Lung (tissue), 12 donors: ENCODE measurements around the gene TICRR. TPM values are rescaled to one million over a fixed set of nuclear protein-coding genes. Genes with fewer than 3 reads are reported as not detected.

Experiments
- ATAC-seq: fragments of 200-7000 bp; cut with Tn5 transposase; one replicate; pipeline ENCODE4 v1.9.1; 2020; ENCODE audit warnings: moderate number of reproducible peaks; ENCODE audit not compliant: insufficient read depth, low FRiP score
- DNase-seq, 3 donors: peaks; one replicate each; pipeline ENCODE4 v3.0.0-alpha.2; 2013 to 2017
- H3K27ac ChIP-seq, 2 donors: one replicate each; pipeline ENCODE4 v1.5.1; 2013; ENCODE audit warnings: mild to moderate bottlenecking in 2 of 2, moderate library complexity in 2 of 2, control low read depth in 1 of 2, inconsistent platforms in 1 of 2, low read depth in 1 of 2, low read length in 1 of 2
- H3K27me3 ChIP-seq, 3 donors: one replicate each; pipeline ENCODE4 v1.5.1; 2013; ENCODE audit warnings: low read length in 2 of 3; ENCODE audit not compliant: control insufficient read depth in 3 of 3, insufficient read depth in 3 of 3
- H3K36me3 ChIP-seq, 4 donors: one replicate each; pipeline ENCODE4 v1.5.1; 2013; ENCODE audit warnings: low read length in 4 of 4, mild to moderate bottlenecking in 1 of 4, moderate library complexity in 1 of 4; ENCODE audit not compliant: control insufficient read depth in 4 of 4, insufficient read depth in 4 of 4
- H3K4me1 ChIP-seq, 5 donors: one replicate each; pipeline ENCODE4 v1.5.1; 2013; ENCODE audit warnings: low read length in 5 of 5, mild to moderate bottlenecking in 2 of 5, moderate library complexity in 1 of 5; ENCODE audit not compliant: control insufficient read depth in 5 of 5, insufficient read depth in 5 of 5
- H3K4me3 ChIP-seq: one replicate; pipeline ENCODE4 v1.5.1; 2013; ENCODE audit warnings: mild to moderate bottlenecking, control low read depth, moderate library complexity
- H3K9ac ChIP-seq, 2 donors: one replicate each; pipeline ENCODE4 v1.5.1; 2013; ENCODE audit warnings: low read length in 2 of 2, control low read depth in 1 of 2; ENCODE audit not compliant: insufficient read depth in 1 of 2
- H3K9me3 ChIP-seq, 4 donors: one replicate each; pipeline ENCODE4 v1.5.1; 2013; ENCODE audit warnings: low read length in 3 of 4, mild to moderate bottlenecking in 1 of 4, moderate library complexity in 1 of 4; ENCODE audit not compliant: control insufficient read depth in 4 of 4, insufficient read depth in 3 of 4
- CTCF ChIP-seq: IDR thresholded peaks from 2 replicates; pipeline ENCODE4 v1.5.1; 2012; ENCODE audit warnings: mild to moderate bottlenecking; ENCODE audit errors: control extremely low read depth, extremely low read depth
- WGBS, 2 donors: extraction: QIAGEN DNeasy Blood & Tissue Kit; methylation state at CpG; one replicate each; pipeline ENCODE4 v1.1.7; 2013; 5-methylcytosine and 5-hydroxymethylcytosine counted together
- polyA plus RNA-seq, 2 donors: library from polyadenylated mRNA; stranded (reverse); fragments of 200-250 nt; gene quantifications; one replicate each; pipeline ENCODE4 v1.2.1, GENCODE V29; 2013
- total RNA-seq, 2 donors: library from RNA; depleted of rRNA in 1 of 2; stranded (reverse); fragments of >200 nt in 1 of 2; gene quantifications; one replicate each; pipeline ENCODE4 v1.2.1, GENCODE V29; 2014 to 2021
- donor health status: control.
- donor health status: control.
- donor health status: Bipolar disorder and iron deficiency.
- donor health status: healthy.
- donor health status: DM: yes; HTN: yes; CAD: no.

Gene TICRR
- total and polyA plus RNA-seq, 4 donors = 0.31 to 1.7 (median 0.43) TPM

GRCh38 chr15:89656116-89656815 lies 81.0 kb downstream of the TICRR start:
- DNase-seq (no peak), ATAC-seq (no peak)
- no peak for TF ChIP-seq CTCF
- Histone ChIP-seq H3K27ac (no peak overlapping the region), H3K27me3 (no peaks in the 10 kb centered on the region), H3K36me3 (no peaks in the 10 kb centered on the region), H3K9ac (no peak overlapping the region), H3K4me1 (peaks cover 0 to 11% (median 0%) of the 10 kb centered on the region in 5 donors), H3K9me3 (no peaks in the 10 kb centered on the region), H3K4me3 (no peak overlapping the region)
- 62 to 66% methylated on average over 7 of the region's 7 CpGs for WGBS, 2 donors

DNA sequence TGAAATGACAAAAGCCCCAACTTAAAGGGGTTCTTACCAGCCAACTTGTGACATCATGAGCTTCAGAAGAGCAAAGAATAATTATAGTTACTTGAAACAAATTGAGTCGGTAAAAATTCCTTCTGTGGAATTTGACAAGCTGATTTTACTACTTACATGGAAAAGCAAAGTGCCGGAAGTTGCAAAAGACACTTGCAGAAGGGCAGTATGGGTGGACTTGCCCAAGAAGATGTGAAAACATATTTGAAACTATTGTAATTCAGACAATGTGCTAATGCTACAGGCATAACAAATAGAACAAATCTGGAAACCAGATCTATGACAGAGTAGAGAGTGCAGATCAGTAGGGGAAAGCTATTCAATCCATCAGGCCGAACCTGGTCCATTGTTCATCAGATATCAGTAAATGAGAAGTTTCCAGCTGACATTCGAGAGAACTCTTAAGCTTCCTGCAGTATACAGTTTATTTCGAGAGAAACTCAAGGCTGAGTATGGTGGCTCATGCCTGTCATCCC lies 82.5 kb downstream of the TICRR start:
- H3K9me3 ChIP-seq = no peaks in the 10 kb centered on the region
- TF ChIP-seq CTCF = no peak
- no peak overlapping the region for H3K27ac ChIP-seq
- H3K4me3 ChIP-seq = no peak overlapping the region
- DNase-seq = no peak
- ATAC-seq = no peak
- no peaks in the 10 kb centered on the region for H3K27me3 ChIP-seq
- 85 to 88% methylated on average over 5 of the region's 5 CpGs for WGBS, 2 donors
- H3K9ac ChIP-seq = no peak overlapping the region
- H3K4me1 ChIP-seq = peaks cover 0 to 16% (median 3%) of the 10 kb centered on the region in 5 donors
- no peaks in the 10 kb centered on the region for H3K36me3 ChIP-seq

DNA sequence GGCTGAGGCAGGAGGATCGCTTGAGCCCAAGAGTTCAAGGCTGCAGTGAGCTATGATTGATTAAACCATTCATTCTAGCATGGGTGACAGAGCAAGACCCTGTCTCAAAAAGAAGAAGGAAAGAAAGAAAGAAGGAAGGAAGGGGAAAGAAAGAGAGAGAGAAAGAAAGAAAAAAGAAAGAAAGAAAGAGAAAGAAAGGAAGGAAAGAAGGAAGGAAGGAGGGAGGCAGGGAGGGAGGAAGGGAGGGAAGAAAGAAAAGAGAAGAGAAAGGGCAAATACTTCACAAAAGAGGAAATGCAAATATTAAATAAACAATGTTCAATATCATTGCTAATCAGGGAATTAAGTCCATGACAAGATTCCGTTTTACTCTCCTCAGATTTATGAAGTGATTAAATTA lies 84.0 kb downstream of the TICRR start:
- H3K4me3 ChIP-seq = no peak overlapping the region
- H3K9ac ChIP-seq = no peak overlapping the region
- DNase-seq (no peak), ATAC-seq (no peak)
- peaks cover 0 to 20% (median 4%) of the 10 kb centered on the region in 5 donors for H3K4me1 ChIP-seq
- WGBS, 2 donors = 86 to 92% methylated on average over 2 of the region's 2 CpGs
- no peaks in the 10 kb centered on the region for H3K27me3 ChIP-seq
- no peak overlapping the region for H3K27ac ChIP-seq
- TF ChIP-seq CTCF = no peak
- no peaks in the 10 kb centered on the region for H3K36me3 ChIP-seq
- no peaks in the 10 kb centered on the region for H3K9me3 ChIP-seq

DNA sequence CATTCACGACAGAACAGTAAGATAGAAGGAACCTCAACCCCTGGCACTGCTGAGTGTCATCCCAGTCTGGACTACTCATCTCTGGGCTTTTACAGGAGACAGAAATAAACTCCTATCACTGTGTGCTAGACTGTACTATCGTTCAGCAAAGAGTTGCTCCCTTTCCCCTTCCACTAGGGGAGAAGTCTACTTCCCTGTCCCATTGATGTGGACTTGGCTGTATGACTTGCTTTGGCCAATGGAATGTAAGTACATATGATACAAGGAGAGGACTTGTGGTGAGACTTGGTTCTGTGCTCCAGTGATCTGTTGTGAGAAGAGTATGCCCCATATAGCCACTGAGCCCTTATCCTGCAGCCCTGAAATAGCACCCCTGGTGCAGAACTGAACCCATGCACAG lies 85.3 kb downstream of the TICRR start:
- H3K27ac ChIP-seq = no peak overlapping the region
- no peak for TF ChIP-seq CTCF
- no peaks in the 10 kb centered on the region for H3K27me3 ChIP-seq
- no peak overlapping the region for H3K9ac ChIP-seq
- H3K4me3 ChIP-seq = no peak overlapping the region
- DNase-seq (no peak), ATAC-seq (no peak)
- H3K9me3 ChIP-seq = peaks cover 0 to 1% (median 0%) of the 10 kb centered on the region in 4 donors
- WGBS, 2 donors = 89 to 93% methylated on average over 2 of the region's 2 CpGs
- no peaks in the 10 kb centered on the region for H3K36me3 ChIP-seq
- H3K4me1 ChIP-seq = peaks cover 0 to 22% (median 4%) of the 10 kb centered on the region in 5 donors
